Ishikawa (cell line): Measurements from ENCODE around the gene ZNF354C.
A peak's percentile ranks its signal among the peaks of the same experiment; 100 is the strongest.

ENCODE experiments used
- CEBPB ChIP-seq: IDR thresholded peaks from 2 replicates; pipeline ENCODE4 v1.6.1; 2012
- CREB1 ChIP-seq: IDR thresholded peaks from 2 replicates; pipeline ENCODE4 v1.6.1; 2012; ENCODE audit warnings: low read depth
- EGR1 ChIP-seq: IDR thresholded peaks from 2 replicates; pipeline ENCODE4 v1.6.1; 2012
- EP300 ChIP-seq: IDR thresholded peaks from 2 replicates; pipeline ENCODE4 v1.6.1; 2012; ENCODE audit warnings: borderline replicate concordance
- FOXM1 ChIP-seq: IDR thresholded peaks from 2 replicates; pipeline ENCODE4 v1.6.1; 2012; ENCODE audit warnings: low read depth, borderline replicate concordance
- NFIC ChIP-seq: IDR thresholded peaks from 2 replicates; pipeline ENCODE4 v1.6.1; 2012
- RAD21 ChIP-seq: IDR thresholded peaks from 2 replicates; pipeline ENCODE4 v1.6.1; 2012; ENCODE audit warnings: low read depth
- TAF1 ChIP-seq: IDR thresholded peaks from 2 replicates; pipeline ENCODE4 v1.6.1; 2012; ENCODE audit warnings: low read depth, mild to moderate bottlenecking
- TCF12 ChIP-seq: IDR thresholded peaks from 2 replicates; pipeline ENCODE4 v1.6.1; 2012; ENCODE audit warnings: low read depth
- TEAD4 ChIP-seq: IDR thresholded peaks from 2 replicates; pipeline ENCODE4 v1.6.1; 2012
- YY1 ChIP-seq: IDR thresholded peaks from 2 replicates; pipeline ENCODE4 v1.6.1; 2012; ENCODE audit warnings: low read depth
- ZBTB7A ChIP-seq: IDR thresholded peaks from 2 replicates; pipeline ENCODE4 v1.6.1; 2012; ENCODE audit warnings: low read depth
- TF ChIP-seq, protein P1 (sequence below): IDR thresholded peaks from 2 replicates; pipeline ENCODE4 v1.6.1; 2012
- TF ChIP-seq, protein P2 (sequence below): IDR thresholded peaks from 2 replicates; pipeline ENCODE4 v1.6.1; 2012
- TF ChIP-seq, protein P3 (sequence below): IDR thresholded peaks from 2 replicates; pipeline ENCODE4 v1.6.1; 2012; ENCODE audit warnings: low read depth, mild to moderate bottlenecking

ZNF354C gene

GRCh38 chr5:179060116-179061008 lies at the start of gene ZNF354C:
ZNF354C (plus strand) TSS chr5:179060373; CDS start chr5:179062069, 1,696 bp downstream.
- no peak for TF ChIP-seq EP300
- TF ChIP-seq, protein P1, sequence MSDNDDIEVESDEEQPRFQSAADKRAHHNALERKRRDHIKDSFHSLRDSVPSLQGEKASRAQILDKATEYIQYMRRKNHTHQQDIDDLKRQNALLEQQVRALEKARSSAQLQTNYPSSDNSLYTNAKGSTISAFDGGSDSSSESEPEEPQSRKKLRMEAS = peak; percentile 71

DNA sequence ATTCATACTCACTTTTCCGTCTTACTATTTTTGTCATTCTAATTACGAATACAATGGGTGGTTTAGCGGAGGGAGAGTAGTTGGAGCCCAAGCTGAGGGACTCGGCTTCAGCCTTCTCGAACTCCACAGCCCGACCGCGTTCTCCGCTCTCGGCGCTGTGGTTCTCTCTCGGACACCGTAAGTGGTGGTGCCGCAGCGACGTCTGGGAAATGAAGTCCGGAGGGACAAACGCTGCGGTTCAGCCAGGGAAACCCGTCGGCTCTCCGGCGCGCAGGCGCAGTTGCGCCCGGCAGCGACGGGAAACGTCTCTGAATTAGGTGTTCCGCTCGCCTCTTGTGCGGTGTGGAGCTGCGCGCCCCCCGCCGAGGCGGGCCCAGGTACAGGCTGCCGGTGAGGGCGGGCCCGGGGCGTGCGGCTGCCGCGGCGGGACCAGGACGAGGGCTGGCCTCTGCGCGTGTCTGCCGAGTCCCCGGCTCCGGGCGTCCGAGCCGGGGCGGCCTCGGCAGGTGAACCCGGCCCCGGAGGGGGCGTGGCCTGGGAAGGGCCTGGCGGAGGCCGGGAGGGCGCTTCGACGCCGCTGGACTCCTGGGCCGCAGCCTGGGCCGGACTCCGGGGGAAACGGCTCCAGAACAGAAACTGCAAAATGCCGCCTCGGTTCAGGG lies 36.5 kb upstream of the ZNF354C start, which contains the start of gene ZNF879:
Gene ZNF879, plus strand, starts transcription at position 277 of the 662 bp plus-strand sequence. CDS start 1,201 bp downstream, outside the sequence.
- no peak for TF ChIP-seq TCF12
- no peak for TF ChIP-seq ZBTB7A
- no peak for TF ChIP-seq CEBPB
- TF ChIP-seq, protein P2, sequence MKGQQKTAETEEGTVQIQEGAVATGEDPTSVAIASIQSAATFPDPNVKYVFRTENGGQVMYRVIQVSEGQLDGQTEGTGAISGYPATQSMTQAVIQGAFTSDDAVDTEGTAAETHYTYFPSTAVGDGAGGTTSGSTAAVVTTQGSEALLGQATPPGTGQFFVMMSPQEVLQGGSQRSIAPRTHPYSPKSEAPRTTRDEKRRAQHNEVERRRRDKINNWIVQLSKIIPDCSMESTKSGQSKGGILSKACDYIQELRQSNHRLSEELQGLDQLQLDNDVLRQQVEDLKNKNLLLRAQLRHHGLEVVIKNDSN = no peak
- TF ChIP-seq EGR1 = no peak
- no peak for TF ChIP-seq CREB1
- TF ChIP-seq, protein P3, sequence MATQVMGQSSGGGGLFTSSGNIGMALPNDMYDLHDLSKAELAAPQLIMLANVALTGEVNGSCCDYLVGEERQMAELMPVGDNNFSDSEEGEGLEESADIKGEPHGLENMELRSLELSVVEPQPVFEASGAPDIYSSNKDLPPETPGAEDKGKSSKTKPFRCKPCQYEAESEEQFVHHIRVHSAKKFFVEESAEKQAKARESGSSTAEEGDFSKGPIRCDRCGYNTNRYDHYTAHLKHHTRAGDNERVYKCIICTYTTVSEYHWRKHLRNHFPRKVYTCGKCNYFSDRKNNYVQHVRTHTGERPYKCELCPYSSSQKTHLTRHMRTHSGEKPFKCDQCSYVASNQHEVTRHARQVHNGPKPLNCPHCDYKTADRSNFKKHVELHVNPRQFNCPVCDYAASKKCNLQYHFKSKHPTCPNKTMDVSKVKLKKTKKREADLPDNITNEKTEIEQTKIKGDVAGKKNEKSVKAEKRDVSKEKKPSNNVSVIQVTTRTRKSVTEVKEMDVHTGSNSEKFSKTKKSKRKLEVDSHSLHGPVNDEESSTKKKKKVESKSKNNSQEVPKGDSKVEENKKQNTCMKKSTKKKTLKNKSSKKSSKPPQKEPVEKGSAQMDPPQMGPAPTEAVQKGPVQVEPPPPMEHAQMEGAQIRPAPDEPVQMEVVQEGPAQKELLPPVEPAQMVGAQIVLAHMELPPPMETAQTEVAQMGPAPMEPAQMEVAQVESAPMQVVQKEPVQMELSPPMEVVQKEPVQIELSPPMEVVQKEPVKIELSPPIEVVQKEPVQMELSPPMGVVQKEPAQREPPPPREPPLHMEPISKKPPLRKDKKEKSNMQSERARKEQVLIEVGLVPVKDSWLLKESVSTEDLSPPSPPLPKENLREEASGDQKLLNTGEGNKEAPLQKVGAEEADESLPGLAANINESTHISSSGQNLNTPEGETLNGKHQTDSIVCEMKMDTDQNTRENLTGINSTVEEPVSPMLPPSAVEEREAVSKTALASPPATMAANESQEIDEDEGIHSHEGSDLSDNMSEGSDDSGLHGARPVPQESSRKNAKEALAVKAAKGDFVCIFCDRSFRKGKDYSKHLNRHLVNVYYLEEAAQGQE = no peak
- TF ChIP-seq NFIC = no peak
- no peak for TF ChIP-seq TAF1
- no peak for TF ChIP-seq FOXM1
- TF ChIP-seq RAD21 = no peak

GRCh38 chr5:179033004-179033580 lies 27.1 kb upstream of the ZNF354C start:
- no peak for TF ChIP-seq TCF12
- TF ChIP-seq, protein P2 = no peak
- TF ChIP-seq ZBTB7A = no peak
- no peak for TF ChIP-seq YY1
- TF ChIP-seq, protein P3 = no peak
- no peak for TF ChIP-seq FOXM1
- no peak for TF ChIP-seq CEBPB
- no peak for TF ChIP-seq TEAD4
- no peak for TF ChIP-seq NFIC
- TF ChIP-seq EGR1 = no peak
- TF ChIP-seq CREB1 = no peak
- no peak for TF ChIP-seq EP300
- no peak for TF ChIP-seq RAD21
- TF ChIP-seq, protein P1 = no peak
- no peak for TF ChIP-seq TAF1

GRCh38 chr5:179044765-179045164 lies 15.4 kb upstream of the ZNF354C start:
- TF ChIP-seq TEAD4 = no peak
- TF ChIP-seq FOXM1 = no peak
- no peak for TF ChIP-seq TCF12
- no peak for TF ChIP-seq EGR1
- no peak for TF ChIP-seq RAD21
- no peak for TF ChIP-seq CEBPB
- TF ChIP-seq, protein P3 = no peak
- TF ChIP-seq, protein P2 = no peak
- TF ChIP-seq CREB1 = no peak
- no peak for TF ChIP-seq EP300
- no peak for TF ChIP-seq ZBTB7A
- TF ChIP-seq, protein P1 = no peak
- TF ChIP-seq YY1 = no peak
- TF ChIP-seq TAF1 = no peak
- TF ChIP-seq NFIC = no peak
